Loucy (cell line): ENCODE results near the gene ACVR2A.

Experiments
- H2AFZ ChIP-seq: fragments of 200-600 bp; sonication (generic); 2 replicates; pipeline ENCODE4 v1.6.0; 2016; ENCODE audit warnings: antibody characterized with exemption, mild to moderate bottlenecking, low read length, moderate library complexity
- H3F3A ChIP-seq: fragments of 200-600 bp; 2 replicates; pipeline ENCODE4 v1.6.0; 2016; ENCODE audit warnings: antibody characterized with exemption, low read depth, mild to moderate bottlenecking
- H3K27me3 ChIP-seq: fragments of 200-600 bp; sonication (generic); 2 replicates; pipeline ENCODE4 v1.6.1; 2014; ENCODE audit warnings: low read length, mild to moderate bottlenecking; ENCODE audit not compliant: insufficient read depth, poor library complexity, severe bottlenecking
- H3K36me3 ChIP-seq: fragments of 200-600 bp; sonication (generic); 2 replicates; pipeline ENCODE4 v1.6.1; 2016; ENCODE audit warnings: low read length; ENCODE audit not compliant: insufficient read depth
- H3K4me1 ChIP-seq: fragments of 200-600 bp; sonication (generic); 2 replicates; pipeline ENCODE4 v1.5.1; 2014; ENCODE audit warnings: low read length, mild to moderate bottlenecking; ENCODE audit not compliant: insufficient read depth, poor library complexity, severe bottlenecking
- H3K4me2 ChIP-seq: fragments of 200-600 bp; sonication (generic); 2 replicates; pipeline ENCODE4 v1.6.0; 2014; ENCODE audit warnings: antibody characterized with exemption, low read length, low read depth, mild to moderate bottlenecking; ENCODE audit not compliant: poor library complexity, severe bottlenecking
- H3K4me3 ChIP-seq: fragments of 200-600 bp; sonication (generic); 2 replicates; pipeline ENCODE4 v1.5.1; 2014; ENCODE audit warnings: low read length, mild to moderate bottlenecking, mixed read lengths; ENCODE audit not compliant: poor library complexity, severe bottlenecking
- H3K79me2 ChIP-seq: fragments of 200-600 bp; sonication (generic); 2 replicates; pipeline ENCODE4 v1.6.1; 2014; ENCODE audit warnings: low read length; ENCODE audit not compliant: insufficient read depth
- H3K9ac ChIP-seq: fragments of 200-600 bp; sonication (generic); 2 replicates; pipeline ENCODE4 v1.6.0; 2014; ENCODE audit warnings: mild to moderate bottlenecking, low read depth, low read length, moderate library complexity; ENCODE audit not compliant: poor library complexity, severe bottlenecking
- H3K9me2 ChIP-seq: fragments of 200-600 bp; sonication (generic); replicated peaks from 2 replicates; pipeline ENCODE4 v1.6.1; 2016; ENCODE audit warnings: low read depth, low read length, mixed read lengths
- H3K9me3 ChIP-seq: fragments of 200-600 bp; sonication (generic); 2 replicates; pipeline ENCODE4 v1.6.1; 2014; ENCODE audit warnings: mild to moderate bottlenecking, antibody characterized with exemption, low read length, low read depth; ENCODE audit not compliant: insufficient read depth
- H4K20me1 ChIP-seq: fragments of 200-600 bp; sonication (generic); 2 replicates; pipeline ENCODE4 v1.6.0; 2014; ENCODE audit warnings: antibody characterized with exemption, low read length, mild to moderate bottlenecking; ENCODE audit not compliant: insufficient read depth, poor library complexity, severe bottlenecking
- CTCF ChIP-seq: fragments of 200-600 bp; sonication (generic); conservative IDR thresholded peaks from 2 replicates; pipeline ENCODE4 v1.5.1; 2014; ENCODE audit warnings: mild to moderate bottlenecking, antibody characterized with exemption, low read length
- EZH2phosphoT487 ChIP-seq: fragments of 200-600 bp; IDR thresholded peaks from 2 replicates; pipeline ENCODE4 v1.6.1; 2018; ENCODE audit warnings: antibody characterized with exemption, mild to moderate bottlenecking, moderate library complexity, borderline replicate concordance

Gene ACVR2A

GRCh38 chr2:147808520-147808919, 36.3 kb upstream of the ACVR2A start:
- H3K79me2 ChIP-seq: no peaks in the 10 kb centered on the region
- H3F3A ChIP-seq: no peaks in the 10 kb centered on the region
- no peaks in the 10 kb centered on the region for H3K9me2 ChIP-seq
- TF ChIP-seq CTCF (no peak), EZH2phosphoT487 (no peak)
- no peaks in the 10 kb centered on the region for H4K20me1 ChIP-seq
- H3K36me3 ChIP-seq: no peaks in the 10 kb centered on the region
- H3K27me3 ChIP-seq: no peaks in the 10 kb centered on the region
- H3K4me3 ChIP-seq: no peak overlapping the region
- H3K4me1 ChIP-seq: no peaks in the 10 kb centered on the region
- no peak overlapping the region for H2AFZ ChIP-seq
- H3K9me3 ChIP-seq: no peaks in the 10 kb centered on the region
- H3K4me2 ChIP-seq: no peak overlapping the region
- H3K9ac ChIP-seq: no peak overlapping the region

GRCh38 chr2:147810883-147811765, 33.7 kb upstream of the ACVR2A start:
- Histone ChIP-seq H3K9ac (no peak overlapping the region), H3F3A (no peaks in the 10 kb centered on the region), H3K9me2 (no peaks in the 10 kb centered on the region), H4K20me1 (no peaks in the 10 kb centered on the region), H3K79me2 (no peaks in the 10 kb centered on the region), H3K4me3 (no peak overlapping the region), H2AFZ (no peak overlapping the region), H3K27me3 (no peaks in the 10 kb centered on the region), H3K4me2 (no peak overlapping the region), H3K36me3 (no peaks in the 10 kb centered on the region), H3K4me1 (no peaks in the 10 kb centered on the region), H3K9me3 (no peaks in the 10 kb centered on the region)
- TF ChIP-seq EZH2phosphoT487: no peak
- TF ChIP-seq CTCF: no peak

- Histone ChIP-seq H2AFZ (no peak overlapping the region), H3F3A (no peaks in the 10 kb centered on the region), H3K4me2 (no peak overlapping the region), H3K36me3 (no peaks in the 10 kb centered on the region), H3K9ac (no peak overlapping the region), H3K79me2 (no peaks in the 10 kb centered on the region), H3K9me3 (no peaks in the 10 kb centered on the region), H4K20me1 (no peaks in the 10 kb centered on the region), H3K9me2 (no peaks in the 10 kb centered on the region), H3K4me1 (no peaks in the 10 kb centered on the region), H3K4me3 (no peak overlapping the region), H3K27me3 (no peaks in the 10 kb centered on the region)
- no peak for TF ChIP-seq CTCF
- no peak for TF ChIP-seq EZH2phosphoT487
Observed at GRCh38 chr2:147818741-147819140, 26.1 kb upstream of the ACVR2A start.
